IgD-negative memory B cell (primary cell): ENCODE measurements around the gene ANO1. TPM values are rescaled to one million over a fixed set of nuclear protein-coding genes. Genes with fewer than 3 reads are reported as not detected.

Experiments used
- H3K27ac Mint-ChIP-seq, 3 donors: one replicate each; pipeline ENCODE4 v1.8.0; 2020 to 2022; ENCODE audit warnings: mild to moderate bottlenecking in 3 of 3, mixed read lengths in 3 of 3, moderate library complexity in 1 of 3
- H3K27me3 Mint-ChIP-seq: one replicate; pipeline ENCODE4 v1.8.0; 2021; ENCODE audit warnings: mixed read lengths
- H3K36me3 Mint-ChIP-seq: one replicate; pipeline ENCODE4 v1.8.0; 2020; ENCODE audit warnings: mild to moderate bottlenecking, mixed read lengths
- H3K4me1 Mint-ChIP-seq, 3 donors: one replicate each; pipeline ENCODE4 v1.8.0; 2020 to 2022; ENCODE audit warnings: mixed read lengths in 3 of 3, mild to moderate bottlenecking in 1 of 3
- H3K4me3 Mint-ChIP-seq, 4 donors: one replicate each; pipeline ENCODE4 v1.8.0; 2020 to 2022; ENCODE audit warnings: mild to moderate bottlenecking in 4 of 4, mixed read lengths in 4 of 4, moderate library complexity in 3 of 4
- H3K9me3 Mint-ChIP-seq, 3 donors: one replicate each; pipeline ENCODE4 v1.8.0; 2020 to 2021; ENCODE audit warnings: mixed read lengths in 3 of 3, mild to moderate bottlenecking in 1 of 3
- polyA plus RNA-seq: library from polyadenylated mRNA; unstranded; fragments of 300-500 nt; fragmentation: Illumina TruSeq; gene quantifications from one replicate; pipeline ENCODE4 v1.2.3, GENCODE V29; 2021

The ANO1 gene
- polyA plus RNA-seq, 1 donor from 2014 or later, result not detected

GRCh38 chr11:70155386-70155785 is 77.3 kb downstream of the ANO1 start:
- peaks cover 0 to 2% (median 0%) of the 10 kb centered on the region in 3 donors for H3K9me3 Mint-ChIP-seq
- no peaks in the 10 kb centered on the region for H3K4me1 Mint-ChIP-seq
- H3K4me3 Mint-ChIP-seq, result peak overlapping the region in 1 of 4 donors; percentile 39
- no peak overlapping the region for H3K27ac Mint-ChIP-seq
- peaks cover 1% of the 10 kb centered on the region for H3K27me3 Mint-ChIP-seq
- no peaks in the 10 kb centered on the region for H3K36me3 Mint-ChIP-seq

- peaks cover 0 to 2% (median 0%) of the 10 kb centered on the region in 3 donors for H3K9me3 Mint-ChIP-seq
- H3K36me3 Mint-ChIP-seq, result no peaks in the 10 kb centered on the region
- H3K4me3 Mint-ChIP-seq, result no peak overlapping the region
- H3K27ac Mint-ChIP-seq, result no peak overlapping the region
- H3K4me1 Mint-ChIP-seq, result no peaks in the 10 kb centered on the region
- peaks cover 10% of the 10 kb centered on the region for H3K27me3 Mint-ChIP-seq
Measured at GRCh38 chr11:70156291-70157037, 78.3 kb downstream of the ANO1 start.

- Mint-ChIP-seq H3K27ac (peak overlapping the region in 1 of 3 donors; percentile 50), H3K9me3 (peaks cover 0 to 2% (median 0%) of the 10 kb centered on the region in 3 donors), H3K4me3 (no peak overlapping the region), H3K27me3 (peaks cover 10% of the 10 kb centered on the region), H3K36me3 (no peaks in the 10 kb centered on the region), H3K4me1 (no peaks in the 10 kb centered on the region)
Measured at GRCh38 chr11:70158201-70158600, 80.1 kb downstream of the ANO1 start.

GRCh38 chr11:70158757-70159389 is 80.8 kb downstream of the ANO1 start:
- Mint-ChIP-seq H3K4me1 (no peaks in the 10 kb centered on the region), H3K9me3 (peaks cover 0 to 2% (median 0%) of the 10 kb centered on the region in 3 donors), H3K4me3 (no peak overlapping the region), H3K27me3 (peaks cover 11% of the 10 kb centered on the region), H3K36me3 (no peaks in the 10 kb centered on the region), H3K27ac (no peak overlapping the region)

GRCh38 chr11:70159627-70160570 is 81.8 kb downstream of the ANO1 start:
- no peak overlapping the region for H3K4me3 Mint-ChIP-seq
- H3K4me1 Mint-ChIP-seq, result no peaks in the 10 kb centered on the region
- H3K36me3 Mint-ChIP-seq, result no peaks in the 10 kb centered on the region
- no peaks in the 10 kb centered on the region for H3K9me3 Mint-ChIP-seq
- H3K27ac Mint-ChIP-seq, result no peak overlapping the region
- peaks cover 11% of the 10 kb centered on the region for H3K27me3 Mint-ChIP-seq

GRCh38 chr11:70161043-70161625 is 83.0 kb downstream of the ANO1 start:
- Mint-ChIP-seq H3K4me1 (no peaks in the 10 kb centered on the region), H3K36me3 (no peaks in the 10 kb centered on the region), H3K27me3 (peaks cover 15% of the 10 kb centered on the region), H3K9me3 (no peaks in the 10 kb centered on the region), H3K27ac (no peak overlapping the region), H3K4me3 (no peak overlapping the region)

GRCh38 chr11:70164705-70165104 is 86.6 kb downstream of the ANO1 start:
- Mint-ChIP-seq H3K9me3 (no peaks in the 10 kb centered on the region), H3K27ac (peak overlapping the region in 1 of 3 donors; percentile 35), H3K36me3 (no peaks in the 10 kb centered on the region), H3K27me3 (peaks cover 23% of the 10 kb centered on the region), H3K4me3 (no peak overlapping the region), H3K4me1 (no peaks in the 10 kb centered on the region)

GRCh38 chr11:70167120-70167519 is 89.0 kb downstream of the ANO1 start:
- Mint-ChIP-seq H3K27me3 (peaks cover 15% of the 10 kb centered on the region), H3K27ac (no peak overlapping the region), H3K36me3 (no peaks in the 10 kb centered on the region), H3K9me3 (no peaks in the 10 kb centered on the region), H3K4me1 (no peaks in the 10 kb centered on the region), H3K4me3 (no peak overlapping the region)

GRCh38 chr11:70167723-70168404 is 89.7 kb downstream of the ANO1 start:
- no peak overlapping the region for H3K27ac Mint-ChIP-seq
- H3K27me3 Mint-ChIP-seq, result peaks cover 16% of the 10 kb centered on the region
- H3K36me3 Mint-ChIP-seq, result no peaks in the 10 kb centered on the region
- H3K9me3 Mint-ChIP-seq, result no peaks in the 10 kb centered on the region
- no peak overlapping the region for H3K4me3 Mint-ChIP-seq
- H3K4me1 Mint-ChIP-seq, result no peaks in the 10 kb centered on the region

GRCh38 chr11:70168405-70168754 is 90.3 kb downstream of the ANO1 start:
- Mint-ChIP-seq H3K9me3 (no peaks in the 10 kb centered on the region), H3K4me3 (no peak overlapping the region)

GRCh38 chr11:70169127-70169526 is 91.0 kb downstream of the ANO1 start:
- H3K27ac Mint-ChIP-seq, result no peak overlapping the region
- no peak overlapping the region for H3K4me3 Mint-ChIP-seq
- H3K27me3 Mint-ChIP-seq, result peaks cover 14% of the 10 kb centered on the region
- no peaks in the 10 kb centered on the region for H3K4me1 Mint-ChIP-seq
- H3K9me3 Mint-ChIP-seq, result no peaks in the 10 kb centered on the region
- H3K36me3 Mint-ChIP-seq, result no peaks in the 10 kb centered on the region

More at GRCh38 chr11:70168405-70168754, 90.3 kb downstream of the ANO1 start:
- H3K4me1 Mint-ChIP-seq, result no peaks in the 10 kb centered on the region
- H3K36me3 Mint-ChIP-seq, result no peaks in the 10 kb centered on the region
- H3K27ac Mint-ChIP-seq, result no peak overlapping the region
- peaks cover 16% of the 10 kb centered on the region for H3K27me3 Mint-ChIP-seq

- no peak overlapping the region for H3K4me3 Mint-ChIP-seq
- no peaks in the 10 kb centered on the region for H3K36me3 Mint-ChIP-seq
- peaks cover 14% of the 10 kb centered on the region for H3K27me3 Mint-ChIP-seq
- H3K9me3 Mint-ChIP-seq, result no peaks in the 10 kb centered on the region
- H3K4me1 Mint-ChIP-seq, result no peaks in the 10 kb centered on the region
- no peak overlapping the region for H3K27ac Mint-ChIP-seq
Measured at GRCh38 chr11:70169632-70170031, 91.5 kb downstream of the ANO1 start.

- H3K36me3 Mint-ChIP-seq, result no peaks in the 10 kb centered on the region
- H3K27me3 Mint-ChIP-seq, result peaks cover 10% of the 10 kb centered on the region
- H3K27ac Mint-ChIP-seq, result no peak overlapping the region
- H3K9me3 Mint-ChIP-seq, result no peaks in the 10 kb centered on the region
- no peak overlapping the region for H3K4me3 Mint-ChIP-seq
- no peaks in the 10 kb centered on the region for H3K4me1 Mint-ChIP-seq
Measured at GRCh38 chr11:70170596-70171210, 92.6 kb downstream of the ANO1 start.

GRCh38 chr11:70173018-70173417 is 94.9 kb downstream of the ANO1 start:
- H3K4me1 Mint-ChIP-seq, result no peaks in the 10 kb centered on the region

More at GRCh38 chr11:70173018-70173417, 94.9 kb downstream of the ANO1 start:
- Mint-ChIP-seq H3K27me3 (peaks cover 4% of the 10 kb centered on the region), H3K36me3 (no peaks in the 10 kb centered on the region), H3K27ac (no peak overlapping the region), H3K9me3 (no peaks in the 10 kb centered on the region), H3K4me3 (no peak overlapping the region)
